Activated CD8-positive, alpha-beta memory T cell treated with anti-CD3 and anti-CD28 coated beads for 48 hours (primary cell): ENCODE data around the gene COL24A1.

Experiments used
- DNase-seq, 3 experiments: peaks; one replicate each; pipeline ENCODE4 v3.0.0-alpha.2; 2020; ENCODE audit warnings: low read depth in 2 of 3, low spot score in 2 of 3

COL24A1 gene

GRCh38 chr1:85705940-85706339 is 450.6 kb downstream of the COL24A1 start:
- DNase-seq, result no peak

DNA sequence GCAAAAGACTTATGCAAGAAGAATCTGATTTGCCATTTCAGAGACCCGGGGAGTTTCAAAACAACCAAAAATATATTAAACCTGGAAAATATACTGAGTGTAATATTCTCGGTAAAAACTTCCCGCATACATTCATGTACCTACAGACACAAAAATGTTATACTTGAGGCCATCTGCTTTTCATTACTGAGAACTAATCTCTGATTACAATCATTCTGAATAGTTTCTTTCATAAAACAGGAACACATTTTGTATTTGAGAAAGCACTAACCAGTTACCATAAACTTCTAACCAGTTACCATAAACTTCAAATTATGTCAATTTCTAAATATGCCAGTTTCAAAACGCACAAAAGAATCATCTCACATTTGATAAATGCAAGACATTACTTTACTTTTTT is 456.1 kb downstream of the COL24A1 start:
- DNase-seq, result no peak

GRCh38 chr1:85697895-85698294 is 458.7 kb downstream of the COL24A1 start:
- DNase-seq, result no peak

DNA sequence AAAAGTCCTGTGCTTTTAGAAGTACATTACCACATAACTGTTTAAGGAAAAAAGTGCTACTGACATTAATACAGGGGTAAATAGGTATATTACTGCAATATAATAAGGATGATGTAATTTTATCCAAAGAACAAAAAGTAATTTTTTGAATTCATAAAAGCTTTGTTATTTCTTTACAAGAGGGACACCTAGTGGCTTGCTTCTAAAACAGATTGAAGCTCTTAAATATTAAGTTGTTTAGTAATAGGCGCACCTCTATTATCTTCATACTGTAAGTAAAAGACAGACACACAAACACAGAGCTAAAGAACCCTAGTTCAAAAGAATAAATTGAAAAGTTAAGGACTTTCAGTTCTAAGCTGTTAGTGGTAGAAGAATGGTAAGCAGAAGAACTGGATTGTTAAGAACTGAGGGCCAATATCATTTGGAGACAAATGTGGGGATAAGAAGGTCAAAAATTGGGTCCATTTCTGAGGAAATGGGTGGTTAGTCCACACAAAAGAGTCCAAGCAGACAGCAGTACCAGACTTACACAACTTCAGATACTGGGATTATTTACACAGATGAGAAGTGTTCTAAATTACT is 463.8 kb downstream of the COL24A1 start:
- DNase-seq, result no peak

DNA sequence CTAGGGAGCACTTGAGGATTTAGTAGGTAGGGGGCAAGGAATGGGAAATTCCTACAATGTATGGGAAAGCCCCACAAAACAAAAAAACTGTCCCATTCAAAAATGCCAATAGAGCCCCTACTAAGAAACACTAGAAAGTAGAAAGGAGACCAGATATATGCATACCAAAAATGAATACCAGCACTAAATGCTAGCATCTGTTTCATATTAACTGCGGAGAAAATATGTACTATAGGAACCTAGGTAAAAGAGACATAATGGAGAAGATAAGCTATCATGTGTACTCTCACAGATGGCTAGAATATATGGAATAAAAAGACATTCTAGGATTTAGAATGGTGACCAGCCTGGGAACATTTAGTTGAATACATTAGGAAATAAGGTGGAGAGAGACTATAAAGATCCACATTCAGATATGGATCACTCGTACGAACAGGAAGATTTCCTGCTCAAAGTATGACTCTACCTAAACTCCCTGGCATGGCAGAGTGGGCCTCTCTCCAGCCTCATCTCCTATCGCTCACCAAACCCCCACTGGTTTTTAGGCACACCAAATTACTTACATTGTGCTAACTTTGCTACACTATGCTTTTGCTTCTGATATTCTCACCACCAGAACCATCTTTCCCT is 466.7 kb downstream of the COL24A1 start:
- DNase-seq, result no peak

DNA sequence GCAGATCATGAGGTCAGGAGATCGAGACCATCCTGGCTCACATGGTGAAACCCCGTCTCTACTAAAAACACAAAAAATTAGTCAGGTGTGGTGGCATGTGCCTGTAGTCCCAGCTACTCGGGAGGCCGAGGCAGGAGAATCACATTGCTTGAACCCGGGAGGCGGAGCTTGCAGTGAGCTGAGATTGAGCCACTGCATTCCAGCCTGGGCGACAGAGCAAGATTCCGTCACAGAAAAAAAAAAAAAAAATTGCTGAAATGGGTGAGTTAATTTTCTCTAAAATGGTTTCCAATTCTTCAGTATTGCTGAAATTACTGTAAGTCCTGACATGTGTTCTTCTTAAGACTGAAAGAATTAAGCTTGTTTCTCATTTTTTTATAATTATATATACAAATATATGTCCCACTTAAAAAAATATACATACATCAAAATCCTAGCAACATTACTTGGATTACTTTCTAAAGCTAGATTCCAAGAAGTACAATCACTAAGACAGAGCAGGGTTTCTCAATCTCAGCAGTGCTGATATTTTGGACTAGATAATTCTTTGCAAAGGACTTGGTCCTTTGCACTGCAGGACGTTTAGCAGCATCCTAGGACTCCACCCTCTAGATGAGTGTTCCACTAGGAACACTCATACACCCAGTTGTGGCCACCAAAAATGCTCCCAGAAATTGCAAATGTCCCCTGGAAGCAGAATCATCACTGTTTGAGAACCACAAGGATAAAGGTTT is 473.1 kb downstream of the COL24A1 start:
- no peak for DNase-seq

DNA sequence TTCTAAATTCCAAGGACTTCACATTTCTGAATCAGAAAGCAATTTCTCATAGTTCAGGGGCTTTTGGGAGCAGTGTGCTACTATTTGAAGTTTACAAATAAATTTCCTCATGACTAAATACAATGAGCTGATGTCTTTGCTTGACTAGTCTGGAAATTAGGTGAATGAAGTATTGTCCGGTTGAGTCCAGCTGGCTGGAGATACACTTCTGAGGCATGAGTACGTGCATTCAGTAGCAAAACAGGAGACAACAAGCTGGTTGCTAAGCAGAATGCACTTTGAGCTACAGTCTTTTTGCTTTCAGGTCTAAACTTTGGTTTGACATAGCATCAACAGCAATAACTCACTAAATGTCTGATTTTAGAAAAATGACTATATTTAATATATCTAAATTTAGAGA is 475.5 kb downstream of the COL24A1 start:
- no peak for DNase-seq
